HCT116 (cell line): Measurements from ENCODE around the gene AUTS2. TPM values are rescaled to one million over a fixed set of nuclear protein-coding genes. Genes with fewer than 3 reads are reported as not detected.

ENCODE experiments used
- ATAC-seq: fragments of 200-7000 bp; cut with Tn5 transposase; 2 replicates; pipeline ENCODE4 v1.9.1; 2020; ENCODE audit warnings: mild to moderate bottlenecking, moderate library complexity
- BruUV-seq: library from RNA; stranded (reverse); fragments of 400-500 nt; replicated peaks from 2 replicates; lab custom pipeline; 2021; lab: Mats Ljungman, UMichigan
- CTCF ChIA-PET: fragments of 300-600 bp; sonication (Branson Sonifier 250); formaldehyde crosslinking; loops from one replicate; lab custom pipeline; 2021; ENCODE audit warnings: antibody characterized with exemption; lab: Charles Lee
- POLR2A ChIA-PET: fragments of 300-600, 350-600 bp; sonication (Branson Sonifier 250); formaldehyde crosslinking; loops from one replicate; lab custom pipeline; 2021; ENCODE audit warnings: antibody characterized with exemption; lab: Charles Lee
- RAD21 ChIA-PET, 2 experiments: fragments of 300-600 bp; sonication (Branson Sonifier 250); formaldehyde crosslinking; loops; one replicate each; lab custom pipeline; 2023; ENCODE audit warnings: low total read pairs in 2 of 2; ENCODE audit not compliant: uncharacterized antibody in 2 of 2, unreplicated experiment in 2 of 2, low non-redundant PET in 1 of 2; lab: Charles Lee
- DNase-seq: peaks from one replicate; pipeline ENCODE4 v3.0.0-alpha.2; 2010; ENCODE audit warnings: low read depth, low spot score
- H2AFZ ChIP-seq: fragments of 200-600 bp; shearing (Covaris generic), sonication (generic); 2 replicates; pipeline ENCODE4 v1.6.1; 2017; ENCODE audit warnings: low read depth, mixed run types, mixed read lengths, antibody characterized with exemption, low read length; ENCODE audit not compliant: poor library complexity, severe bottlenecking
- H3K27ac ChIP-seq: 2 replicates; pipeline ENCODE4 v1.5.1; 2012; ENCODE audit warnings: low read depth, low read length
- H3K27me3 ChIP-seq: fragments of 200-600 bp; sonication (generic); 2 replicates; pipeline ENCODE4 v1.6.1; 2016; ENCODE audit warnings: mixed run types, low read length, mixed read lengths; ENCODE audit not compliant: insufficient read depth
- H3K36me3 ChIP-seq, 2 experiments: fragments of 200-500 bp in 1 of 2; fragments of 200-600 bp in 1 of 2; sonication (Bioruptor generic) in 1 of 2; sonication (generic) in 1 of 2; 2 replicates each; pipeline versions ENCODE4 v1.5.1 to v1.6.1; 2014 to 2016; ENCODE audit warnings: low read length in 2 of 2, inconsistent platforms in 1 of 2, mixed read lengths in 1 of 2, mixed run types in 1 of 2; ENCODE audit not compliant: insufficient read depth in 2 of 2, control insufficient read depth in 1 of 2
- H3K4me1 ChIP-seq, 2 experiments: fragments of 200-600 bp in 1 of 2; sonication (generic) in 1 of 2; 2 replicates each; pipeline versions ENCODE4 v1.5.1 to v1.6.1; 2012 to 2017; ENCODE audit warnings: low read length in 2 of 2, inconsistent platforms in 1 of 2, mild to moderate bottlenecking in 1 of 2, mixed read lengths in 1 of 2, mixed run types in 1 of 2, moderate library complexity in 1 of 2; ENCODE audit not compliant: insufficient read depth in 2 of 2, control insufficient read depth in 1 of 2
- H3K4me2 ChIP-seq: fragments of 200-600 bp; sonication (generic); 2 replicates; pipeline ENCODE4 v1.6.1; 2017; ENCODE audit warnings: mixed run types, low read length, mixed read lengths
- H3K4me3 ChIP-seq, 2 experiments: fragments of 200-600 bp in 1 of 2; sonication (generic) in 1 of 2; replicated peaks in 1 of 2; 2 replicates each; pipeline ENCODE4 v1.5.1; 2011 to 2016; ENCODE audit warnings: low read length in 2 of 2, control low read depth in 1 of 2, low read depth in 1 of 2, mild to moderate bottlenecking in 1 of 2, mixed read lengths in 1 of 2, mixed run types in 1 of 2
- H3K79me2 ChIP-seq: fragments of 200-600 bp; sonication (generic); 2 replicates; pipeline ENCODE4 v1.6.1; 2017; ENCODE audit warnings: mild to moderate bottlenecking, mixed run types, low read length, moderate library complexity, mixed read lengths; ENCODE audit not compliant: insufficient read depth
- H3K9ac ChIP-seq: fragments of 200-600 bp; sonication (generic); 2 replicates; pipeline ENCODE4 v1.6.1; 2016; ENCODE audit warnings: low read length, mixed read lengths
- H3K9me2 ChIP-seq: fragments of 200-600 bp; sonication (generic), shearing (Covaris generic); 2 replicates; pipeline ENCODE4 v1.6.1; 2017; ENCODE audit warnings: mixed run types, mild to moderate bottlenecking, moderate library complexity; ENCODE audit not compliant: insufficient read depth
- H3K9me3 ChIP-seq, 2 experiments: fragments of 200-500 bp in 1 of 2; fragments of 200-600 bp in 1 of 2; sonication (Bioruptor generic) in 1 of 2; sonication (generic) in 1 of 2; 2 replicates each; pipeline ENCODE4 v1.6.1; 2014 to 2017; ENCODE audit warnings: low read length in 2 of 2, mixed read lengths in 2 of 2, inconsistent platforms in 1 of 2, low read depth in 1 of 2, mild to moderate bottlenecking in 1 of 2, mixed run types in 1 of 2, moderate library complexity in 1 of 2; ENCODE audit not compliant: control insufficient read depth in 1 of 2, insufficient read depth in 1 of 2
- H4K20me1 ChIP-seq: fragments of 200-600 bp; sonication (generic), shearing (Covaris generic); 2 replicates; pipeline ENCODE4 v1.6.1; 2017; ENCODE audit warnings: mixed run types, mild to moderate bottlenecking, moderate library complexity; ENCODE audit not compliant: insufficient read depth
- EGR1 ChIP-seq: IDR thresholded peaks from 2 replicates; pipeline ENCODE4 v1.6.1; 2012; ENCODE audit warnings: low read depth
- ELF1 ChIP-seq: IDR thresholded peaks from 2 replicates; pipeline ENCODE4 v1.6.1; 2012; ENCODE audit warnings: low read depth, borderline replicate concordance
- EZH2 ChIP-seq: fragments of 200-600 bp; sonication (generic); IDR thresholded peaks from 2 replicates; pipeline ENCODE4 v1.6.1; 2017; ENCODE audit warnings: antibody characterized with exemption, mixed run types
- FOSL1 ChIP-seq: IDR thresholded peaks from 2 replicates; pipeline ENCODE4 v1.6.1; 2012; ENCODE audit warnings: low read depth
- SRF ChIP-seq: IDR thresholded peaks from 2 replicates; pipeline ENCODE4 v1.6.1; 2012; ENCODE audit warnings: low read depth
- intact Hi-C: fragments of 100-400 bp; cut with micrococcal nuclease; formaldehyde crosslinking; loops from 2 replicates; pipeline ENCODE4 v1.10.0; 2022
- total RNA-seq: library from RNA; stranded (reverse); gene quantifications from one replicate; pipeline ENCODE4 v1.2.1, GENCODE V29; 2021; ENCODE audit not compliant: unreplicated experiment
- TF ChIP-seq, protein P1 (sequence below): IDR thresholded peaks from 2 replicates; pipeline ENCODE4 v1.6.1; 2011; ENCODE audit warnings: mild to moderate bottlenecking, low read length, moderate library complexity; ENCODE audit not compliant: insufficient replicate concordance; ENCODE audit errors: extremely low read depth

AUTS2 gene
- total RNA-seq, 1 experiment from 2014 or later, result 0.93 TPM

DNA sequence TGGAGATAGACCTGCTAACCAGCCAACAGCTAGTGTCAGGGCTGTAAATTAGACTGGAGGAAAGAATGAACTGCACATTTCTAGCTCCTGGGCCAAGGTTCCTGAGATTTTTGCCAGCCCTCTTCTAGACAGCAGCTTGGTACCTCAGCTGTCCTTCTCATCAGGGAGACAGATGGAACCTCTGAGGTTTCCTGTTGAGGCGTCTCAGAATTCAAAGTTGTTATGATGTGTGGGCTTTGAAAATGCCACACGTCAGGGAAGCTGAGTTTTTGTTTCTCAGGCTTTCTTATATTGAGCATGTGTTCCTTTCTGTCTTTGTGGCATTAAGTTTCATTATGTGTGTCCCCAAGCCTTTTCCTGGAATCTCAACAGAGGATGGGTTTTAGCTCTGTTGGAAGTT lies 736.6 kb downstream of the AUTS2 start:
- BruUV-seq, result no TSS peak
- Histone ChIP-seq H3K36me3 (no peaks in the 10 kb centered on the region; a peak in 1 of 4 replicates), H3K4me3 (no peak overlapping the region), H3K27me3 (no peaks in the 10 kb centered on the region), H3K4me2 (no peak overlapping the region), H4K20me1 (no peaks in the 10 kb centered on the region), H3K9me3 (peaks cover 3 to 25% of the 10 kb centered on the region in 2 experiments; a peak in 2 of 4 replicates), H3K79me2 (no peaks in the 10 kb centered on the region), H2AFZ (no peak overlapping the region), H3K4me1 (no peaks in the 10 kb centered on the region), H3K9me2 (no peaks in the 10 kb centered on the region), H3K9ac (no peak overlapping the region), H3K27ac (no peak overlapping the region)
- CTCF ChIA-PET, result no interaction called here
- DNase-seq, result no peak
- no peak for ATAC-seq
- RAD21 ChIA-PET, result interaction anchor here in 1 of 2 experiments (0.6 kb wide), 1 partner anchor 1020 kb away, joined by 5 read pairs; no protein-coding TSS in a partner anchor
- intact Hi-C loops, result no loop called here
- TF ChIP-seq ELF1, result no peak
- no peak for TF ChIP-seq EGR1
- POLR2A ChIA-PET, result no interaction called here

DNA sequence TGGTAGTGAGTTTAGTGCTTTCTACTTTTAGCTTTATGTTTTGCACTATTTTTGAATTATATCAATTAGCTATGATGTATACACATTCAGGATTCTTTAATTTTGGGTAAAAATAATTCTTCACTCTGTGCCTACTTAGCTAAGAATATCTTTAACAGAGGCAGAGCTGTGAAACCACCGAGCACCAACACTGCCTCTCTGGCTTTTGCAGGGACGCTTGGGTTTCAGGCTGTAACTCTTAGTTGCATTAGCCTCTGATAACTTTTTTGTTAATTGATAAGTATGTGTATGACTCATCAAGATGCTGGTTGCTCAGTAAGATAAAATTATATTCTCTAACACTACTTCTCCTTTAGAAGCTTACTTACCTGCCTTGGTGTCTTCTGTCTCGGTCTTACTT lies 738.3 kb downstream of the AUTS2 start:
- no TSS peak for BruUV-seq
- TF ChIP-seq, protein P1, sequence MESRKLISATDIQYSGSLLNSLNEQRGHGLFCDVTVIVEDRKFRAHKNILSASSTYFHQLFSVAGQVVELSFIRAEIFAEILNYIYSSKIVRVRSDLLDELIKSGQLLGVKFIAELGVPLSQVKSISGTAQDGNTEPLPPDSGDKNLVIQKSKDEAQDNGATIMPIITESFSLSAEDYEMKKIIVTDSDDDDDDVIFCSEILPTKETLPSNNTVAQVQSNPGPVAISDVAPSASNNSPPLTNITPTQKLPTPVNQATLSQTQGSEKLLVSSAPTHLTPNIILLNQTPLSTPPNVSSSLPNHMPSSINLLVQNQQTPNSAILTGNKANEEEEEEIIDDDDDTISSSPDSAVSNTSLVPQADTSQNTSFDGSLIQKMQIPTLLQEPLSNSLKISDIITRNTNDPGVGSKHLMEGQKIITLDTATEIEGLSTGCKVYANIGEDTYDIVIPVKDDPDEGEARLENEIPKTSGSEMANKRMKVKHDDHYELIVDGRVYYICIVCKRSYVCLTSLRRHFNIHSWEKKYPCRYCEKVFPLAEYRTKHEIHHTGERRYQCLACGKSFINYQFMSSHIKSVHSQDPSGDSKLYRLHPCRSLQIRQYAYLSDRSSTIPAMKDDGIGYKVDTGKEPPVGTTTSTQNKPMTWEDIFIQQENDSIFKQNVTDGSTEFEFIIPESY, result no peak
- TF ChIP-seq EZH2 (no peak), FOSL1 (no peak), SRF (no peak)
- no peak for ATAC-seq
- no peaks in the 10 kb centered on the region for H4K20me1 ChIP-seq
- no peak overlapping the region for H3K4me3 ChIP-seq
- DNase-seq, result no peak
- RAD21 ChIA-PET, result no interaction called here
- CTCF ChIA-PET, result no interaction called here
- no peak overlapping the region for H3K4me2 ChIP-seq
- no peak overlapping the region for H3K9ac ChIP-seq
- no peaks in the 10 kb centered on the region for H3K9me2 ChIP-seq
- H3K36me3 ChIP-seq, result no peaks in the 10 kb centered on the region; a peak in 1 of 4 replicates
- H2AFZ ChIP-seq, result no peak overlapping the region
- H3K4me1 ChIP-seq, result no peaks in the 10 kb centered on the region
- no peaks in the 10 kb centered on the region for H3K27me3 ChIP-seq
- POLR2A ChIA-PET, result no interaction called here
- H3K27ac ChIP-seq, result no peak overlapping the region
- H3K79me2 ChIP-seq, result no peaks in the 10 kb centered on the region
- intact Hi-C loops, result no loop called here
- H3K9me3 ChIP-seq, result peaks cover 3 to 34% of the 10 kb centered on the region in 2 experiments; a peak in 2 of 4 replicates
